GM12878 (cell line): Measurements from ENCODE around the gene TRDN. TPM values are rescaled to one million over a fixed set of nuclear protein-coding genes. Genes with fewer than 3 reads are reported as not detected.

Experiments
- ATAC-seq: fragments of 200-7000 bp; cut with Tn5 transposase; 3 replicates; pipeline ENCODE4 v1.9.1; 2020; ENCODE audit warnings: mild to moderate bottlenecking, moderate library complexity
- BruUV-seq: library from RNA; stranded (reverse); fragments of 400-500 nt; replicated peaks from 2 replicates; lab custom pipeline; 2021; lab: Mats Ljungman, UMichigan
- CTCF ChIA-PET: fragments of 300-600 bp; sonication (Branson Sonifier 250); formaldehyde crosslinking; extraction: SDS; loops from one replicate; lab custom pipeline; 2021; ENCODE audit warnings: inconsistent platforms; lab: Yijun Ruan, JAX
- POLR2A ChIA-PET: fragments of 350-600 bp; formaldehyde crosslinking; extraction: SDS; loops from one replicate; lab custom pipeline; 2021; ENCODE audit warnings: inconsistent platforms; lab: Charles Lee
- RAD21 ChIA-PET: fragments of 300-600 bp; sonication (Branson Sonifier 250); formaldehyde crosslinking; loops from one replicate; lab custom pipeline; 2023; ENCODE audit warnings: antibody characterized with exemption; ENCODE audit not compliant: unreplicated experiment; lab: Charles Lee
- SMC1A ChIA-PET: fragments of 300-600 bp; sonication (Branson Sonifier 250); formaldehyde crosslinking; loops from one replicate; lab custom pipeline; 2023; ENCODE audit not compliant: unreplicated experiment, uncharacterized antibody; lab: Charles Lee
- DNase-seq: peaks from one replicate; pipeline ENCODE4 v3.0.0-alpha.2; 2011; ENCODE audit warnings: low read depth, low spot score
- FAIRE-seq: peaks from 3 replicates; lab custom pipeline; 2011; peaks lifted over from hg19 to GRCh38; lab: Jason Lieb, UNC
- H2AFZ ChIP-seq: 2 replicates; pipeline ENCODE4 v1.6.0; 2011; ENCODE audit warnings: low read depth, low read length, control low read depth; ENCODE audit not compliant: control insufficient read depth
- H3K27ac ChIP-seq: 2 replicates; pipeline ENCODE4 v1.5.1; 2011; ENCODE audit warnings: control low read depth; ENCODE audit not compliant: control insufficient read depth, insufficient read depth
- H3K27me3 ChIP-seq, 2 experiments: replicated peaks in 1 of 2; 2 replicates each; pipeline versions ENCODE4 v1.6.0 to v1.6.1; 2011; ENCODE audit warnings: low read length in 1 of 2; ENCODE audit not compliant: control insufficient read depth in 2 of 2, insufficient read depth in 2 of 2
- H3K36me3 ChIP-seq, 2 experiments: 2 replicates each; pipeline ENCODE4 v1.5.1; 2011; ENCODE audit warnings: low read length in 1 of 2; ENCODE audit not compliant: control insufficient read depth in 2 of 2, insufficient read depth in 2 of 2
- H3K4me1 ChIP-seq: 2 replicates; pipeline ENCODE4 v1.6.1; 2011; ENCODE audit warnings: mild to moderate bottlenecking, low read length, moderate library complexity, mixed read lengths; ENCODE audit not compliant: control insufficient read depth, insufficient read depth
- H3K4me2 ChIP-seq: 2 replicates; pipeline ENCODE4 v1.6.0; 2011; ENCODE audit warnings: control low read depth; ENCODE audit not compliant: control insufficient read depth, insufficient read depth
- H3K4me3 ChIP-seq: fragments of 200-600 bp; sonication (generic); 2 replicates; pipeline ENCODE4 v1.5.1; 2016
- H3K79me2 ChIP-seq: 2 replicates; pipeline ENCODE4 v1.6.0; 2011; ENCODE audit warnings: low read length; ENCODE audit not compliant: control insufficient read depth, insufficient read depth
- H3K9ac ChIP-seq: 2 replicates; pipeline ENCODE4 v1.8.0; 2011; ENCODE audit warnings: low read length, control low read depth, mixed read lengths; ENCODE audit not compliant: control insufficient read depth, insufficient read depth
- H3K9me3 ChIP-seq: replicated peaks from 3 replicates; pipeline ENCODE4 v1.5.1; 2011; ENCODE audit warnings: mild to moderate bottlenecking, low read length; ENCODE audit not compliant: control insufficient read depth, insufficient read depth
- H4K20me1 ChIP-seq: 2 replicates; pipeline ENCODE4 v1.6.0; 2011; ENCODE audit not compliant: control insufficient read depth, insufficient read depth
- BRCA1 ChIP-seq: IDR thresholded peaks from 2 replicates; pipeline ENCODE4 v1.6.1; 2011; ENCODE audit warnings: low read depth, low read length, improper control_type of control experiment
- GABPA ChIP-seq: IDR thresholded peaks from 2 replicates; pipeline ENCODE4 v1.6.1; 2014; ENCODE audit warnings: antibody characterized with exemption, low read depth, mild to moderate bottlenecking, inconsistent platforms
- HDGF ChIP-seq: fragments of 450-650 bp; IDR thresholded peaks from 2 replicates; pipeline ENCODE4 v1.6.1; 2016; ENCODE audit warnings: antibody characterized with exemption
- in situ Hi-C: fragments of 300-500 bp; cut with MboI; formaldehyde crosslinking; loops from 9 replicates; pipeline ENCODE4 v1.14.3; 2018; ENCODE audit warnings: mixed read lengths
- intact Hi-C: fragments of 100-400 bp; cut with micrococcal nuclease; formaldehyde crosslinking; loops from one replicate; pipeline ENCODE4 v1.14.2; 2022; ENCODE audit not compliant: unreplicated experiment
- polyA plus RNA-seq, 11 experiments: library from polyadenylated mRNA; depleted of rRNA in 4 of 11; unstranded in 6 of 11; stranded (reverse) in 5 of 11; fragments of >200 nt; fragmentation: Nextera tagmentation in 4 of 11; fragmentation: Illumina TruSeq in 1 of 11; extraction: Ambion mirVana in 4 of 11; extraction: Trizol in 1 of 11; gene quantifications; 1 replicate in 1 of 11; 2 replicates in 10 of 11; pipeline versions ENCODE4 v1.2.1 to v1.2.3, GENCODE V29; 2011 to 2016; ENCODE audit warnings: inconsistent platforms in 2 of 11, missing spikeins in 2 of 11, low read depth in 1 of 11
- total RNA-seq, 4 experiments: library from RNA; depleted of rRNA in 3 of 4; stranded (reverse); fragments of >200 nt in 3 of 4; fragmentation: Illumina TruSeq in 1 of 4; extraction: Trizol in 1 of 4; gene quantifications; 2 replicates each; pipeline versions ENCODE4 v1.2.1 to v1.2.3, GENCODE V29; 2013 to 2021
- TF ChIP-seq, protein P1 (sequence below): fragments of 450-650 bp; IDR thresholded peaks from 2 replicates; pipeline ENCODE4 v1.6.1; 2017; ENCODE audit warnings: mild to moderate bottlenecking, moderate library complexity

The TRDN gene
- total and polyA plus RNA-seq, 10 of the 15 experiments (the other 5 are each of a cell fraction or from before 2014, with no cell fraction given): not detected

DNA sequence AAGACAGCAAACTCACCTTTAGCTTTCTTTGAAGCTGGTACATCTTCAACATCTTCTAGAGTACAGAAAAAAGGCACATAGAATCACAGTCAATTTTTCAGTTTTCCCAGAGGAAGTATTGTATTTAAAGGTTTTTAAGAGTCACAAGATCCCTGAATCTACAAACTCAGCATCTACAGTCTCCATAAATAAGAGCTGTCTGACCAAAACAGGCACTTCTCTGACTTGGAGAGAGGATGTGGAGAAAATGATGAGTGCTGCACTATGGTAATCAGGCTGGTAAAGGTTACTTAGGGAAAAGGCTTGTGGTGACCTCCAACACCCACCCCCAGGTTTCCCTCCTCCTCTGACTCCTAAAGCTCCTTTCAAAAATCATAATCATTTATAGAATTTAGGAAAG lies 412.7 kb downstream of the TRDN start:
- Histone ChIP-seq H3K36me3 (no peaks in the 10 kb centered on the region), H3K9me3 (no peaks in the 10 kb centered on the region), H4K20me1 (no peaks in the 10 kb centered on the region), H3K4me3 (no peak overlapping the region), H3K27me3 (no peaks in the 10 kb centered on the region)
- FAIRE-seq (no peak), DNase-seq (no peak)
- no TSS peak for BruUV-seq
- POLR2A ChIA-PET: interaction anchor here (0.6 kb wide), 1 partner anchor 435 kb away, joined by 5 read pairs; no protein-coding TSS in a partner anchor
- intact Hi-C loops: no loop called here
- TF ChIP-seq HDGF (no peak), BRCA1 (no peak), GABPA (no peak)
- TF ChIP-seq, protein P1, sequence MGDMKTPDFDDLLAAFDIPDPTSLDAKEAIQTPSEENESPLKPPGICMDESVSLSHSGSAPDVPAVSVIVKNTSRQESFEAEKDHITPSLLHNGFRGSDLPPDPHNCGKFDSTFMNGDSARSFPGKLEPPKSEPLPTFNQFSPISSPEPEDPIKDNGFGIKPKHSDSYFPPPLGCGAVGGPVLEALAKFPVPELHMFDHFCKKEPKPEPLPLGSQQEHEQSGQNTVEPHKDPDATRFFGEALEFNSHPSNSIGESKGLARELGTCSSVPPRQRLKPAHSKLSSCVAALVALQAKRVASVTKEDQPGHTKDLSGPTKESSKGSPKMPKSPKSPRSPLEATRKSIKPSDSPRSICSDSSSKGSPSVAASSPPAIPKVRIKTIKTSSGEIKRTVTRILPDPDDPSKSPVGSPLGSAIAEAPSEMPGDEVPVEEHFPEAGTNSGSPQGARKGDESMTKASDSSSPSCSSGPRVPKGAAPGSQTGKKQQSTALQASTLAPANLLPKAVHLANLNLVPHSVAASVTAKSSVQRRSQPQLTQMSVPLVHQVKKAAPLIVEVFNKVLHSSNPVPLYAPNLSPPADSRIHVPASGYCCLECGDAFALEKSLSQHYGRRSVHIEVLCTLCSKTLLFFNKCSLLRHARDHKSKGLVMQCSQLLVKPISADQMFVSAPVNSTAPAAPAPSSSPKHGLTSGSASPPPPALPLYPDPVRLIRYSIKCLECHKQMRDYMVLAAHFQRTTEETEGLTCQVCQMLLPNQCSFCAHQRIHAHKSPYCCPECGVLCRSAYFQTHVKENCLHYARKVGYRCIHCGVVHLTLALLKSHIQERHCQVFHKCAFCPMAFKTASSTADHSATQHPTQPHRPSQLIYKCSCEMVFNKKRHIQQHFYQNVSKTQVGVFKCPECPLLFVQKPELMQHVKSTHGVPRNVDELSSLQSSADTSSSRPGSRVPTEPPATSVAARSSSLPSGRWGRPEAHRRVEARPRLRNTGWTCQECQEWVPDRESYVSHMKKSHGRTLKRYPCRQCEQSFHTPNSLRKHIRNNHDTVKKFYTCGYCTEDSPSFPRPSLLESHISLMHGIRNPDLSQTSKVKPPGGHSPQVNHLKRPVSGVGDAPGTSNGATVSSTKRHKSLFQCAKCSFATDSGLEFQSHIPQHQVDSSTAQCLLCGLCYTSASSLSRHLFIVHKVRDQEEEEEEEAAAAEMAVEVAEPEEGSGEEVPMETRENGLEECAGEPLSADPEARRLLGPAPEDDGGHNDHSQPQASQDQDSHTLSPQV: no peak
- TF ChIP-seq, all 136 proteins: peak for 0
- Histone ChIP-seq H3K4me2 (no peak overlapping the region), H3K9ac (no peak overlapping the region), H3K27ac (no peak overlapping the region), H2AFZ (no peak overlapping the region), H3K79me2 (no peaks in the 10 kb centered on the region), H3K4me1 (no peaks in the 10 kb centered on the region)
- ChIA-PET RAD21 (no interaction called here), CTCF (interaction anchor here (0.6 to 1.1 kb wide), 3 partner anchors 24 to 355 kb away, joined by 3 to 7 read pairs (median 3); no protein-coding TSS in a partner anchor), SMC1A (no interaction called here)
- no peak for ATAC-seq
- in situ Hi-C loops: no loop called here
